HepG2 (cell line): ENCODE data around the gene MT1G. TPM values are rescaled to one million over a fixed set of nuclear protein-coding genes. Genes with fewer than 3 reads are reported as not detected.

Experiments used
- ATF1 ChIP-seq: IDR thresholded peaks from 2 replicates; pipeline ENCODE4 v1.6.1; 2016; ENCODE audit warnings: mild to moderate bottlenecking, control low read depth
- CHD2 ChIP-seq: IDR thresholded peaks from 2 replicates; pipeline ENCODE4 v1.6.1; 2011; ENCODE audit warnings: low read depth, low read length, improper control_type of control experiment
- DR1 ChIP-seq: sonication (generic); formaldehyde crosslinking; IDR thresholded peaks from 2 replicates; pipeline ENCODE4 v1.8.0; 2021; ENCODE audit warnings: mild to moderate bottlenecking, missing genetic modification reagents, inconsistent platforms
- EED ChIP-seq: sonication (generic); formaldehyde crosslinking; IDR thresholded peaks from 2 replicates; pipeline ENCODE4 v1.5.0; 2020; ENCODE audit warnings: mild to moderate bottlenecking, missing genetic modification reagents
- FOXO1 ChIP-seq: sonication (generic); formaldehyde crosslinking; IDR thresholded peaks from 2 replicates; pipeline ENCODE4 v1.4.0; 2020; ENCODE audit warnings: missing genetic modification reagents
- GMEB1 ChIP-seq: sonication (generic); formaldehyde crosslinking; IDR thresholded peaks from 2 replicates; pipeline ENCODE4 v1.5.1; 2020; ENCODE audit warnings: missing genetic modification reagents, mild to moderate bottlenecking, borderline replicate concordance
- HNF4A ChIP-seq: sonication (generic); formaldehyde crosslinking; IDR thresholded peaks from 2 replicates; pipeline ENCODE4 v1.4.0; 2020; ENCODE audit warnings: missing genetic modification reagents
- KIAA2018 ChIP-seq: sonication (generic); formaldehyde crosslinking; IDR thresholded peaks from 2 replicates; pipeline ENCODE4 v1.5.0; 2020; ENCODE audit warnings: mild to moderate bottlenecking, missing genetic modification reagents, borderline replicate concordance
- NR2F2 ChIP-seq: IDR thresholded peaks from 2 replicates; pipeline ENCODE4 v1.6.1; 2012; ENCODE audit warnings: low read depth, inconsistent platforms, borderline replicate concordance
- PBX3 ChIP-seq: sonication (generic); formaldehyde crosslinking; IDR thresholded peaks from 2 replicates; pipeline ENCODE4 v1.8.1; 2023; ENCODE audit warnings: missing genetic modification reagents, inconsistent platforms, borderline replicate concordance
- SNAPC2 ChIP-seq: sonication (generic); formaldehyde crosslinking; IDR thresholded peaks from 2 replicates; pipeline ENCODE4 v1.8.1; 2022; ENCODE audit warnings: mild to moderate bottlenecking, missing genetic modification reagents
- SP4 ChIP-seq: sonication (generic); formaldehyde crosslinking; IDR thresholded peaks from 2 replicates; pipeline ENCODE4 v1.8.1; 2023; ENCODE audit warnings: mild to moderate bottlenecking, missing genetic modification reagents
- U2AF2 ChIP-seq: fragments of 200-400 bp; formaldehyde crosslinking; IDR thresholded peaks from 2 replicates; pipeline ENCODE4 v1.6.1; 2017; ENCODE audit warnings: low read depth, mild to moderate bottlenecking, low read length
- ZNF260 ChIP-seq: sonication (generic); formaldehyde crosslinking; IDR thresholded peaks from 2 replicates; pipeline ENCODE4 v1.4.0; 2020; ENCODE audit warnings: missing genetic modification reagents, low read depth, mild to moderate bottlenecking, borderline replicate concordance
- ZNF614 ChIP-seq: IDR thresholded peaks from 2 replicates; pipeline ENCODE4 v1.6.1; 2018; ENCODE audit warnings: missing biosample characterization, missing genetic modification reagents, inconsistent platforms, borderline replicate concordance
- ZNF766 ChIP-seq: sonication (generic); formaldehyde crosslinking; IDR thresholded peaks from 2 replicates; pipeline ENCODE4 v1.5.0; 2020; ENCODE audit warnings: missing genetic modification reagents, borderline replicate concordance
- ZNF780A ChIP-seq: sonication (generic); formaldehyde crosslinking; IDR thresholded peaks from 2 replicates; pipeline ENCODE4 v1.8.0; 2022; ENCODE audit warnings: mild to moderate bottlenecking, missing genetic modification reagents, moderate library complexity
- ZNF782 ChIP-seq: sonication (generic); formaldehyde crosslinking; IDR thresholded peaks from 2 replicates; pipeline ENCODE4 v1.4.0; 2020; ENCODE audit warnings: missing genetic modification reagents, mild to moderate bottlenecking, borderline replicate concordance
- ZZZ3 ChIP-seq: sonication (generic); formaldehyde crosslinking; IDR thresholded peaks from 2 replicates; pipeline ENCODE4 v1.4.0; 2020; ENCODE audit warnings: missing genetic modification reagents, mild to moderate bottlenecking, borderline replicate concordance
- polyA plus RNA-seq, 8 experiments: library from polyadenylated mRNA; depleted of rRNA in 3 of 8; stranded (reverse) in 7 of 8; unstranded in 1 of 8; fragments of >200 nt; fragmentation: Illumina TruSeq in 4 of 8; extraction: Trizol in 4 of 8; gene quantifications; 2 replicates each; pipeline versions ENCODE4 v1.2.1 to v1.2.3, GENCODE V29; 2011 to 2016; ENCODE audit warnings: low read depth in 4 of 8, missing spikeins in 1 of 8, mixed read lengths in 1 of 8; ENCODE audit not compliant: insufficient read depth in 1 of 8
- total RNA-seq, 5 experiments: library from RNA; depleted of rRNA; stranded (reverse); fragments of >200 nt; fragmentation: Illumina TruSeq; extraction: Trizol; gene quantifications; 2 replicates each; pipeline ENCODE4 v1.2.3, GENCODE V29; 2016; ENCODE audit warnings: low read depth in 1 of 5

The MT1G gene
- total and polyA plus RNA-seq, 2 of the 13 experiments (the other 11 are each of a cell fraction or from before 2014, with no cell fraction given), result 3.6 to 377 TPM

- TF ChIP-seq HNF4A (CRISPR knock-in tag), result peak; percentile 72
- no peak for TF ChIP-seq FOXO1 (CRISPR knock-in tag)
- TF ChIP-seq ATF1 (CRISPR knock-in tag), result no peak
- no peak for TF ChIP-seq CHD2
- peak; percentile 74 for TF ChIP-seq SP4 (CRISPR knock-in tag)
- TF ChIP-seq PBX3, result no peak
- no peak for TF ChIP-seq ZNF260 (CRISPR knock-in tag)
- no peak for TF ChIP-seq ZZZ3 (CRISPR knock-in tag)
- no peak for TF ChIP-seq SNAPC2 (CRISPR knock-in tag)
- TF ChIP-seq ZNF614, result no peak
- no peak for TF ChIP-seq NR2F2
- no peak for TF ChIP-seq KIAA2018 (CRISPR knock-in tag)
- TF ChIP-seq GMEB1 (CRISPR knock-in tag), result no peak
- no peak for TF ChIP-seq ZNF780A (CRISPR knock-in tag)
- no peak for TF ChIP-seq DR1 (CRISPR knock-in tag)
- no peak for TF ChIP-seq EED (CRISPR knock-in tag)
- no peak for TF ChIP-seq ZNF782
- TF ChIP-seq U2AF2, result no peak
- TF ChIP-seq ZNF766 (CRISPR knock-in tag), result 0 out of 2 replicates have a peak, but pooled peaks have one; percentile 36
These were observed 10.1 kb downstream of the MT1G start, which contains the start of gene MT1F (continued) for GRCh38 chr16:56657555-56658326.
